ENCODE results near the gene DTD1.

Gene DTD1

DNA sequence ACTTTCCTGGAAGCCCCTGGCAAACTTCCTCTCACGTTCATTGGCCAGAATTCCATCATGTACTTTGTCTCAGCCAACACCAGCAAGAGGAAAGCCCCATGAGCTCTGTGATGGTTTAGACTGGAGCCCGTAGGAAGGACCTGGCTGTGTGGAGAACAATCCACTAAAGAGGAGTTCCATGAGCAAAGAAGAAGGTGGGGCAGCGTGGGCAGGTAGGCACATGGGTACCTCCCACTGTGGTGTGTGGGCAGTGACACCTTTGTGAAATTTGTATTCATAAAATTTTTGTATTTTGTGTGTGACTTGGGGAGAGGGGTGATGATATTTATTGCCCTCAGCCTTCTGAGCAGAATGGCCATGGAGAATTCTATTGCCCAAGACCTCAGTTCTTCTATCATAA lies 136.2 kb downstream of the DTD1 start:
- no peak overlapping the region for H3K4me3 ChIP-seq (ENCODE audit: low read depth, low read length)
- H3K36me3 ChIP-seq (ENCODE audit: control insufficient read depth, insufficient read depth, low read length): no peaks in the 10 kb centered on the region
- H3K4me1 ChIP-seq (ENCODE audit: control insufficient read depth, insufficient read depth, low read length): no peaks in the 10 kb centered on the region; the same call in 1 of the 2 replicates
- H3K9ac ChIP-seq (ENCODE audit: low read depth, low read length): no peak overlapping the region
- no peak overlapping the region for H3K27ac ChIP-seq (ENCODE audit: low read depth, low read length)
- no peaks in the 10 kb centered on the region for H3K27me3 ChIP-seq (ENCODE audit: control insufficient read depth, insufficient read depth, low read length)
- no peaks in the 10 kb centered on the region; the same call in 1 of the 2 replicates for H3K9me3 ChIP-seq (ENCODE audit: control insufficient read depth, insufficient read depth, low read length)

DNA sequence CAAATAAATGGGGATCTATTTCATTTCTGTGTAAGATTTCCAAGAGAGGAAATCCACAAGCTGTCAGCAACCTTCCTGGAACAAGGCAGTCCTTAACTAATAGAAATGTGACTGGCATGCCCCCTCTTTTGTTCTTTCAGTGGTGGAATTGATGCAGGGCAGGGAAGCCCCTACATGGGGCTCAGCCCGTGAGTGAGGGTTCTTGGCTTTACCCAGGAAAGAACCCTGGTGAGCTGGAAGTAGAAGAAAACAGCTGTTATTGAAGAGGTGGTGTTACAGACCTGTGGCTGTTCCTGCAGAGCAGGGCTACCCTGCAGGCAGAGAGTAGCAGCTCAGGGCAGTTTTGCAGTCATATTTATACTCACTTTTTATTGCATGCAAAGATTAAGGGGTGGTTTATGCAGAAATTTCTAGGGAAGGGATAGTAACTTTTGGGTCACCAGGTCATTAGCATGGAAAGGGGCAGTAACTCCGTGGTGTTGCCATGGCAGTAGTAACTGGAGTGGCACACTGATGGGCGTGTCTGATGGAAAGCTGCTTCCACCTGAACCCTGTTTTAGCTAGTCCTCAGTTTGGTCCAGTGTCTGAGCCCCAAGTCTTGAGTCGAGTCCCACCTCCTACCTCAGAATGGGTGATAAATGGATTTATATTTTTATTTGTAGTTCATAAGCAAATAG lies 137.1 kb downstream of the DTD1 start:
- Histone ChIP-seq H3K4me3 (ENCODE audit: low read depth, low read length) (no peak overlapping the region), H3K9ac (ENCODE audit: low read depth, low read length) (no peak overlapping the region), H3K27ac (ENCODE audit: low read depth, low read length) (no peak overlapping the region), H3K4me1 (ENCODE audit: control insufficient read depth, insufficient read depth, low read length) (no peaks in the 10 kb centered on the region; the same call in 1 of the 2 replicates), H3K9me3 (ENCODE audit: control insufficient read depth, insufficient read depth, low read length) (no peaks in the 10 kb centered on the region; the same call in 1 of the 2 replicates), H3K27me3 (ENCODE audit: control insufficient read depth, insufficient read depth, low read length) (no peaks in the 10 kb centered on the region), H3K36me3 (ENCODE audit: control insufficient read depth, insufficient read depth, low read length) (no peaks in the 10 kb centered on the region)

GRCh38 chr20:18727032-18727508 lies 139.2 kb downstream of the DTD1 start:
- Histone ChIP-seq H3K9me3 (ENCODE audit: control insufficient read depth, insufficient read depth, low read length) (no peaks in the 10 kb centered on the region), H3K4me1 (ENCODE audit: control insufficient read depth, insufficient read depth, low read length) (no peaks in the 10 kb centered on the region; the same call in 1 of the 2 replicates), H3K27me3 (ENCODE audit: control insufficient read depth, insufficient read depth, low read length) (no peaks in the 10 kb centered on the region), H3K36me3 (ENCODE audit: control insufficient read depth, insufficient read depth, low read length) (no peaks in the 10 kb centered on the region), H3K9ac (ENCODE audit: low read depth, low read length) (no peak overlapping the region), H3K4me3 (ENCODE audit: low read depth, low read length) (no peak overlapping the region), H3K27ac (ENCODE audit: low read depth, low read length) (no peak overlapping the region)

DNA sequence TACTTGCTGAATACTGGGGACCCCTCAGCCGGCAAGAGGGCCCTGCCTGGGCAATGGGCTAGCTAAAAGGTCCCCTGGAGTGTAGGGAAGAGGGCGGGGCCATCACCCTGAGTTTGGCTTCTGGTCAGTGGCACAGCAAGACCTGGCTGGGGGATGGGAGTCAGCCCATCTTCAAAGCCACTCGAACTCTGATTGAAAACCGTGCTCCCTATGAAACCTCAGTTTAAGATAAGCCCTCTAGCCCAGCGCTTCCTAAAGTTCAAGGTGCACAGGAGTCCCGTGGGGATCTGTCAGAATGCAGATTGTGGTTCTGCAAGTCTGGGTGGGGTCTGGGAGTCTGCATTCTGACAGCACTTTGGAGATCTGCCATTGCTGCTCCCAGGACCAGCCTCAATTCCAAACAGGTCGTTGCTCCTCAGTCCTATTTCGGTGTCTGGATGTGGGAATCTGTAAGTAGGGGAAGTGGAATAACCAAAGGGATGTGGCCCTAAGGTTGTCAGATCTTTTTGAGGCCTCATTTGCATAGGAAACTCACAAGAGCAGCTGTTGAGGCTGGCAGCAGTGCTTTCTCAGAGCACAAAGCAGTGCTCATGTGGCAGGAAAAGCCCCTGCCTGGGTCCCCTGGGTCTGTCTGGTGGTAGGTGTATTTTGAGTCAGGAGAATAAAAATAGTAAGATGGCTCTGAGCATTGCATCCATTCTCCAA lies 140.5 kb downstream of the DTD1 start:
- no peaks in the 10 kb centered on the region for H3K9me3 ChIP-seq (ENCODE audit: control insufficient read depth, insufficient read depth, low read length)
- no peak overlapping the region for H3K4me3 ChIP-seq (ENCODE audit: low read depth, low read length)

GRCh38 chr20:18728870-18729224 lies 141.0 kb downstream of the DTD1 start:
- Histone ChIP-seq H3K9me3 (ENCODE audit: control insufficient read depth, insufficient read depth, low read length) (no peaks in the 10 kb centered on the region), H3K27me3 (ENCODE audit: control insufficient read depth, insufficient read depth, low read length) (no peaks in the 10 kb centered on the region), H3K9ac (ENCODE audit: low read depth, low read length) (no peak overlapping the region), H3K4me3 (ENCODE audit: low read depth, low read length) (no peak overlapping the region), H3K4me1 (ENCODE audit: control insufficient read depth, insufficient read depth, low read length) (no peaks in the 10 kb centered on the region; the same call in 1 of the 2 replicates), H3K27ac (ENCODE audit: low read depth, low read length) (no peak overlapping the region), H3K36me3 (ENCODE audit: control insufficient read depth, insufficient read depth, low read length) (no peaks in the 10 kb centered on the region)

More for the DNA sequence above, 140.5 kb downstream of the DTD1 start:
- no peaks in the 10 kb centered on the region for H3K36me3 ChIP-seq (ENCODE audit: control insufficient read depth, insufficient read depth, low read length)
- H3K4me1 ChIP-seq (ENCODE audit: control insufficient read depth, insufficient read depth, low read length): no peaks in the 10 kb centered on the region; the same call in 1 of the 2 replicates
- no peak overlapping the region for H3K27ac ChIP-seq (ENCODE audit: low read depth, low read length)
- H3K9ac ChIP-seq (ENCODE audit: low read depth, low read length): no peak overlapping the region
- no peaks in the 10 kb centered on the region for H3K27me3 ChIP-seq (ENCODE audit: control insufficient read depth, insufficient read depth, low read length)

GRCh38 chr20:18729231-18729825 lies 141.5 kb downstream of the DTD1 start:
- Histone ChIP-seq H3K27me3 (ENCODE audit: control insufficient read depth, insufficient read depth, low read length) (no peaks in the 10 kb centered on the region), H3K9me3 (ENCODE audit: control insufficient read depth, insufficient read depth, low read length) (no peaks in the 10 kb centered on the region), H3K4me3 (ENCODE audit: low read depth, low read length) (no peak overlapping the region), H3K4me1 (ENCODE audit: control insufficient read depth, insufficient read depth, low read length) (no peaks in the 10 kb centered on the region; the same call in 1 of the 2 replicates), H3K27ac (ENCODE audit: low read depth, low read length) (no peak overlapping the region), H3K9ac (ENCODE audit: low read depth, low read length) (no peak overlapping the region), H3K36me3 (ENCODE audit: control insufficient read depth, insufficient read depth, low read length) (no peaks in the 10 kb centered on the region)

GRCh38 chr20:18731940-18732339 lies 144.1 kb downstream of the DTD1 start:
- Histone ChIP-seq H3K27me3 (ENCODE audit: control insufficient read depth, insufficient read depth, low read length) (no peaks in the 10 kb centered on the region), H3K4me1 (ENCODE audit: control insufficient read depth, insufficient read depth, low read length) (no peaks in the 10 kb centered on the region; the same call in 1 of the 2 replicates), H3K4me3 (ENCODE audit: low read depth, low read length) (no peak overlapping the region), H3K36me3 (ENCODE audit: control insufficient read depth, insufficient read depth, low read length) (no peaks in the 10 kb centered on the region), H3K9me3 (ENCODE audit: control insufficient read depth, insufficient read depth, low read length) (no peaks in the 10 kb centered on the region), H3K9ac (ENCODE audit: low read depth, low read length) (no peak overlapping the region), H3K27ac (ENCODE audit: low read depth, low read length) (no peak overlapping the region)

- H3K9ac ChIP-seq (ENCODE audit: low read depth, low read length): no peak overlapping the region
- no peak overlapping the region for H3K27ac ChIP-seq (ENCODE audit: low read depth, low read length)
- no peaks in the 10 kb centered on the region for H3K36me3 ChIP-seq (ENCODE audit: control insufficient read depth, insufficient read depth, low read length)
- H3K4me3 ChIP-seq (ENCODE audit: low read depth, low read length): no peak overlapping the region
- H3K9me3 ChIP-seq (ENCODE audit: control insufficient read depth, insufficient read depth, low read length): no peaks in the 10 kb centered on the region
- H3K27me3 ChIP-seq (ENCODE audit: control insufficient read depth, insufficient read depth, low read length): no peaks in the 10 kb centered on the region
- peaks cover 7% of the 10 kb centered on the region for H3K4me1 ChIP-seq (ENCODE audit: control insufficient read depth, insufficient read depth, low read length)
These were observed 146.8 kb downstream of the DTD1 start for GRCh38 chr20:18734525-18735189.

- no peaks in the 10 kb centered on the region for H3K9me3 ChIP-seq (ENCODE audit: control insufficient read depth, insufficient read depth, low read length)
- H3K4me1 ChIP-seq (ENCODE audit: control insufficient read depth, insufficient read depth, low read length): peaks cover 13% of the 10 kb centered on the region
- H3K36me3 ChIP-seq (ENCODE audit: control insufficient read depth, insufficient read depth, low read length): no peaks in the 10 kb centered on the region
- no peak overlapping the region for H3K4me3 ChIP-seq (ENCODE audit: low read depth, low read length)
- no peak overlapping the region for H3K27ac ChIP-seq (ENCODE audit: low read depth, low read length)
- no peak overlapping the region for H3K9ac ChIP-seq (ENCODE audit: low read depth, low read length)
- no peaks in the 10 kb centered on the region for H3K27me3 ChIP-seq (ENCODE audit: control insufficient read depth, insufficient read depth, low read length)
These were observed 149.3 kb downstream of the DTD1 start for GRCh38 chr20:18737140-18737539.

DNA sequence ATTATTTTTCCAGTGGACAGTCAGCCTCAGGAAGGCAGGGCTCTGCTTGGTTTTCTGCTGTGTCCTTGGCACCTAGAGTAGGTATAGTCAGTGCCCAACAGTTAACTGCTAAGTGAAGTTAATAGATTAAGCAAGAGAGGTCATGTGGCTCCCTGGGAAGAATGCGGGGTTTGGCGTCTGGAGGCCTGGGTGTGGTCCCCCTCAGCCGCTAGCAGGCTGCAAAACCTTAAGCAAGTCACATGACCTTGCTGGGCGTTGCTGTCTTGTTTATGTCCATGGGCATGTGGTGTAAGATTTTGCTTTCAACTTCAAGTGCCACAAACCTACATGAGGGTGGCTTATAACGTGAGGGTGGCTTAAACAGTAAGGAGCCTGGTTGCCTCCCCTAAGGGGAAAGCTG lies 150.2 kb downstream of the DTD1 start:
- Histone ChIP-seq H3K27ac (ENCODE audit: low read depth, low read length) (no peak overlapping the region), H3K4me1 (ENCODE audit: control insufficient read depth, insufficient read depth, low read length) (peaks cover 13% of the 10 kb centered on the region), H3K9me3 (ENCODE audit: control insufficient read depth, insufficient read depth, low read length) (no peaks in the 10 kb centered on the region), H3K36me3 (ENCODE audit: control insufficient read depth, insufficient read depth, low read length) (no peaks in the 10 kb centered on the region), H3K9ac (ENCODE audit: low read depth, low read length) (no peak overlapping the region), H3K27me3 (ENCODE audit: control insufficient read depth, insufficient read depth, low read length) (no peaks in the 10 kb centered on the region), H3K4me3 (ENCODE audit: low read depth, low read length) (no peak overlapping the region)

Measured in HUES48 (cell line).